Endodermal cell (in vitro differentiated cells): ENCODE data around the gene APBA2. TPM values are rescaled to one million over a fixed set of nuclear protein-coding genes. Genes with fewer than 3 reads are reported as not detected.
A peak's percentile ranks its signal among the peaks of the same experiment; 100 is the strongest.

Experiments used
- DNase-seq: peaks from one replicate; pipeline ENCODE4 v3.0.0-alpha.2; 2017
- H3K27ac ChIP-seq: 2 replicates; pipeline ENCODE4 v1.5.1; 2013; ENCODE audit warnings: mild to moderate bottlenecking, low read depth, low read length, moderate library complexity
- H3K27me3 ChIP-seq: 2 replicates; pipeline ENCODE4 v1.6.1; 2013; ENCODE audit warnings: mild to moderate bottlenecking, low read length, moderate library complexity; ENCODE audit not compliant: insufficient read depth, control insufficient read depth, poor library complexity, severe bottlenecking
- H3K36me3 ChIP-seq: 2 replicates; pipeline ENCODE4 v1.7.0; 2013; ENCODE audit warnings: mild to moderate bottlenecking, low read length, moderate library complexity; ENCODE audit not compliant: control insufficient read depth, insufficient read depth
- H3K4me1 ChIP-seq: one replicate; pipeline ENCODE4 v1.7.0; 2013; ENCODE audit warnings: low read length; ENCODE audit not compliant: control insufficient read depth, insufficient read depth
- H3K4me3 ChIP-seq: 2 replicates; pipeline ENCODE4 v1.5.1; 2013; ENCODE audit warnings: mild to moderate bottlenecking, low read length, moderate library complexity
- H3K9ac ChIP-seq: 2 replicates; pipeline ENCODE4 v1.6.1; 2013; ENCODE audit warnings: mild to moderate bottlenecking, low read length, moderate library complexity; ENCODE audit not compliant: poor library complexity, severe bottlenecking; ENCODE audit errors: extremely low read depth
- H3K9me3 ChIP-seq: 2 replicates; pipeline ENCODE4 v1.6.1; 2013; ENCODE audit warnings: mild to moderate bottlenecking, low read length, moderate library complexity; ENCODE audit not compliant: control insufficient read depth
- H3K27ac Mint-ChIP-seq: 2 replicates; pipeline ENCODE4 v1.8.0; 2020; ENCODE audit warnings: mixed read lengths
- H3K27me3 Mint-ChIP-seq: 2 replicates; pipeline ENCODE4 v1.8.0; 2021; ENCODE audit warnings: mild to moderate bottlenecking, mixed read lengths; ENCODE audit not compliant: insufficient read depth
- H3K36me3 Mint-ChIP-seq: 2 replicates; pipeline ENCODE4 v1.8.0; 2020; ENCODE audit warnings: low read depth, mixed read lengths
- H3K4me1 Mint-ChIP-seq: 2 replicates; pipeline ENCODE4 v1.8.0; 2020; ENCODE audit warnings: mixed read lengths
- H3K4me3 Mint-ChIP-seq: 2 replicates; pipeline ENCODE4 v1.8.0; 2020; ENCODE audit warnings: mild to moderate bottlenecking, moderate library complexity, mixed read lengths
- H3K9me3 Mint-ChIP-seq: 2 replicates; pipeline ENCODE4 v1.8.0; 2020; ENCODE audit warnings: mild to moderate bottlenecking, mixed read lengths
- CTCF ChIP-seq: fragments of 200-600 bp; sonication (generic); conservative IDR thresholded peaks from 2 replicates; pipeline ENCODE4 v1.5.0; 2021; ENCODE audit warnings: antibody characterized with exemption, mild to moderate bottlenecking
- WGBS, 2 experiments: methylation state at CpG; one replicate each; pipeline versions ENCODE4 v1.1.5 to v1.1.7; 2013; ENCODE audit warnings: missing lambda C conversion rate in 2 of 2, mixed read lengths in 1 of 2; ENCODE audit not compliant: insufficient coverage in 1 of 2, insufficient read length in 1 of 2; 5-methylcytosine and 5-hydroxymethylcytosine counted together
- total RNA-seq, 2 donors: library from RNA; stranded (reverse); fragmentation: NEBNext Ultra II Directional in 1 of 2; extraction: Animal tissue kit (Norgen Biotek cat#: 25700) in 1 of 2; gene quantifications; 2 replicates in 1 of 2; 3 replicates in 1 of 2; pipeline ENCODE4 v1.2.1, GENCODE V29; 2021

APBA2 gene
- total RNA-seq, 2 donors from 2014 or later = 27.1 to 27.3 TPM

- Histone ChIP-seq H3K27ac (no peak overlapping the region), H3K4me3 (no peak overlapping the region), H3K36me3 (no peaks in the 10 kb centered on the region), H3K27me3 (no peaks in the 10 kb centered on the region), H3K4me1 (no peaks in the 10 kb centered on the region), H3K9me3 (no peaks in the 10 kb centered on the region), H3K9ac (no peak overlapping the region)
- DNase-seq = peak; percentile 24
- Mint-ChIP-seq H3K36me3 (peaks cover 19% of the 10 kb centered on the region), H3K27ac (no peak overlapping the region), H3K27me3 (no peaks in the 10 kb centered on the region), H3K9me3 (no peaks in the 10 kb centered on the region), H3K4me1 (peaks cover 6% of the 10 kb centered on the region), H3K4me3 (no peak overlapping the region)
- no peak for TF ChIP-seq CTCF
- 85 to 98% methylated on average over 4 to 5 of the region's 5 CpGs for WGBS, 2 experiments
Observed at GRCh38 chr15:28920781-28921331, 35.1 kb downstream of the APBA2 start.

GRCh38 chr15:28921336-28921735 lies 35.6 kb downstream of the APBA2 start:
- H3K4me3 Mint-ChIP-seq = no peak overlapping the region
- H3K27me3 Mint-ChIP-seq = no peaks in the 10 kb centered on the region
- no peaks in the 10 kb centered on the region for H3K9me3 ChIP-seq
- TF ChIP-seq CTCF = no peak
- H3K27ac ChIP-seq = no peak overlapping the region
- no peak overlapping the region for H3K4me3 ChIP-seq
- H3K4me1 Mint-ChIP-seq = peaks cover 6% of the 10 kb centered on the region
- peaks cover 19% of the 10 kb centered on the region for H3K36me3 Mint-ChIP-seq
- 95 to 99% methylated on average over 7 to 10 of the region's 10 CpGs for WGBS, 2 experiments
- H3K9me3 Mint-ChIP-seq = no peaks in the 10 kb centered on the region
- no peak overlapping the region for H3K27ac Mint-ChIP-seq
- H3K4me1 ChIP-seq = no peaks in the 10 kb centered on the region
- peak; percentile 20 for DNase-seq
- H3K9ac ChIP-seq = no peak overlapping the region
- no peaks in the 10 kb centered on the region for H3K36me3 ChIP-seq
- H3K27me3 ChIP-seq = no peaks in the 10 kb centered on the region

GRCh38 chr15:28921919-28922706 lies 36.3 kb downstream of the APBA2 start:
- H3K27ac Mint-ChIP-seq = no peak overlapping the region
- WGBS, 2 experiments = 90 to 94% methylated on average over 8 to 12 of the region's 12 CpGs
- DNase-seq = peak; percentile 77

More at GRCh38 chr15:28921919-28922706, 36.3 kb downstream of the APBA2 start:
- peaks cover 19% of the 10 kb centered on the region for H3K36me3 Mint-ChIP-seq
- no peaks in the 10 kb centered on the region for H3K27me3 Mint-ChIP-seq
- Histone ChIP-seq H3K9me3 (no peaks in the 10 kb centered on the region), H3K27me3 (no peaks in the 10 kb centered on the region), H3K36me3 (no peaks in the 10 kb centered on the region), H3K4me1 (no peaks in the 10 kb centered on the region), H3K9ac (no peak overlapping the region), H3K27ac (no peak overlapping the region), H3K4me3 (no peak overlapping the region)
- peaks cover 6% of the 10 kb centered on the region for H3K4me1 Mint-ChIP-seq
- peak; percentile 72 for TF ChIP-seq CTCF
- no peaks in the 10 kb centered on the region for H3K9me3 Mint-ChIP-seq
- H3K4me3 Mint-ChIP-seq = no peak overlapping the region
